VCaP (cell line): ENCODE data around the gene PLIN4.

Experiments
- H3K27ac ChIP-seq: fragments of 450-650 bp; 2 replicates; pipeline ENCODE4 v1.5.1; 2017
- CTCF ChIP-seq: fragments of 450-650 bp; conservative IDR thresholded peaks from 2 replicates; pipeline ENCODE4 v1.5.1; 2017; ENCODE audit warnings: mild to moderate bottlenecking, moderate library complexity

PLIN4 gene

GRCh38 chr19:4473011-4473762, 45.1 kb downstream of the PLIN4 start:
- no peak for TF ChIP-seq CTCF
- peak overlapping the region; percentile 82 for H3K27ac ChIP-seq

- peak within 1 kb of the TSS; percentile 82 for H3K27ac ChIP-seq
- TF ChIP-seq CTCF, result no peak
Observed at GRCh38 chr19:4472174-4472974, 45.9 kb downstream of the PLIN4 start, which contains the start of gene HDGFL2. Gene HDGFL2 (plus strand): TSS chr19:4472297. CDS start chr19:4472351, 54 bp downstream.

GRCh38 chr19:4471403-4472173, 46.7 kb downstream of the PLIN4 start:
- peak overlapping the region; percentile 82 for H3K27ac ChIP-seq
- TF ChIP-seq CTCF, result no peak

- TF ChIP-seq CTCF, result no peak
- no peak overlapping the region for H3K27ac ChIP-seq
Observed at GRCh38 chr19:4467835-4468234, 50.5 kb downstream of the PLIN4 start.

- no peak for TF ChIP-seq CTCF
- H3K27ac ChIP-seq, result no peak overlapping the region
Observed at GRCh38 chr19:4464815-4465581, 53.3 kb downstream of the PLIN4 start.

GRCh38 chr19:4457654-4458395, 60.5 kb downstream of the PLIN4 start, which contains the start of gene UBXN6:
Gene UBXN6 (minus strand): TSS chr19:4457794. CDS start chr19:4457697, 97 bp downstream.
- H3K27ac ChIP-seq, result peak within 1 kb of the TSS; percentile 73

More at GRCh38 chr19:4457654-4458395, 60.5 kb downstream of the PLIN4 start, which contains the start of gene UBXN6:
- TF ChIP-seq CTCF, result no peak
